Measurements from ENCODE around the gene SMIM35.
"Not testable (repeated sequence)": the region's sequence is repeated elsewhere in the genome, so short reads cannot be mapped to it uniquely, and the experiment has no call there.

SMIM35 gene

DNA sequence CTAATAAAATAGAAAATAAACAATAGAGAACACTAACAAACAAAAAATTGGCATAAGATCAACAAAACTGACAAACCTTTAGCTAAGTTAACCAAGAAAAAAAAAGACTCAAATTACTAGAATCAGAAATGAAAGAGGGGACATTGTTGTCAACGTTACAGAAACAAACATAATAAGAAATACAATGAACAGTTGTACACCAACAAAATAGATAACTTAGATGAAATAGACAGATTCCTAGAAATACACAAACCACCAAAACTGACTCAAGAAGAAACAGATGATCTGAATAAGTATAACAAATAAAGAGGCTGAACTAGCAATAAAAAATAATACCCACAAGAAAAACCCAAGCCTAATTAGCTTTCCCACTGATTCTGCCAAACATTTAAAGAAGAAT lies 44.6 kb downstream of the SMIM35 start:
- DNase-seq (ENCODE audit: low read depth in 2 of 2) = no peak

DNA sequence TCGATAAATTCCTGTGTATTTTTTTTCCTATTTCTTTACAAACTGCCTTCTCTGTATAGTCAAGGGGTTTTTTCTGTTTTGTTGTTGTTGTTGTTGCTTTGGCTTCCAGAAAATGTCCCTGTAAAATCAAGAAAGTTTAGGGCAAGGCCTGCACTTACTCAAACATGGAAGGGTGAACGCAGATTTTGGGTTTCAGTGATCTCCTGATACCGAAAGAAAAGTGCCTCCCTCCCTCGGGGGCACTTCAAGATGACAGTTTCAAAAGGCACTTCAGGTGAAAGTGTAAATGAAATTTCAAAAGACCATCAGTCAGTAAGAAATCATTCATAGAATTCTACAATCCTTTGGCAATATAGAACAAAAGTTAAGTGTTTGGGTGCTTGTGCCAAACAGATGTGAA lies 53.3 kb downstream of the SMIM35 start:
- no peak for DNase-seq (ENCODE audit: low read depth in 2 of 2)

DNA sequence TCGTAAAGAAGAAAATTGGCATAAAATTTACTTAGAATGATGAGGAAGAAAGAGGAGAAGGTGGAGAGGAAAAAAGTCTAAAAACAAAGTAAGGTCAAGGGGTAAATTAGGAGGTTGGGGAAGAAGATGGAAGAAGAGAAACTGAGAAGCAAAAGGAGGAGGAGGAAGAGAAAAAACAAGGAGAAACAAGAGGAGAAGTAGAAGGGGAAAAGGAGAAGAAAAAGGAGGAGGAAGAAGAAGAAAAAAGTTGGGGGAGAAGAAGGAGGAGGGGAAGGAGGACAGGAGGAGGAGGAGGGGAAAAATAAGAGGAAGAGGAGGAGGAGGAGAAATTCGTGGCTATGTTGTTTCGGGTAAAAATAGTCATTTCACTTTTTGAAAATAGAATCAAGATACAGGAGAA lies 58.1 kb downstream of the SMIM35 start:
- DNase-seq (ENCODE audit: low read depth in 2 of 2) = no peak

DNA sequence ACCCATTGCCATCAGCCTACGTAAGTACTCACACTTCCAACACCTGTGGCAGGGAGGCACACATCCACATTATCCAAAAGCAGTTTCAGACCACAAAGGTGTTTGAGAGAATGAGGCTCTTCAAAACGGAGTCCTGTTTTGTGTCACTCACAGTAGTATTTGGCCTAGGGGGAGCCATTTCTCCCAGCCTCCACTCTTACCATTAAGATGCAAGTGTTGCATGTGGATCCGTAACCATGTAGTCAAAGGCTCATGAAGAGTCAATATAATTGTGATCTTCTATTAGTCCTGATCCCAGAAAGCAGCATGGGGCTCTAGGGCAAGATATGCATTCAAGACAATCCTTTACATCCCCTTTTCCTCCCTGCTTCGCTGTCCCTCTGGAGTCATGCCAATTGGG lies 59.1 kb downstream of the SMIM35 start:
- DNase-seq (ENCODE audit: low read depth in 2 of 2) = no peak

DNA sequence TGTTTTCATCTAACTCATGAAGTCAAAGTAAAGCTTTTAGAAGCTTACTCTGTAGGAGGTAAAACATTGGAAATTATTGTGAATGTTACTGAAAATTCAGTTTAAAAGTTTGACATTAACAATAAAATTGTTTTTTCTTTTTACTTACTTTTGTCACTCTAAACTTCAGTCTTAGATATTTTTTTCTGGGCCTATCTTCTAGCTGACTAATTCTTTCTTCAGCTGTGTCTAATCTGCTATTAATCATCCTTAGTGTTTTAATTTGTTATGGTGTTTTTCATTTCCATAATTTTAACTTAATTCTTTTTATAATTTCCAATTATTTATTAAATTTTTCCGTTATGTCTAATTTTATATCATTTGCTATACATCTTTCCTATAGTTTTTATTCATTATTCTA lies 65.6 kb downstream of the SMIM35 start:
- no peak for DNase-seq (ENCODE audit: low read depth in 2 of 2)

DNA sequence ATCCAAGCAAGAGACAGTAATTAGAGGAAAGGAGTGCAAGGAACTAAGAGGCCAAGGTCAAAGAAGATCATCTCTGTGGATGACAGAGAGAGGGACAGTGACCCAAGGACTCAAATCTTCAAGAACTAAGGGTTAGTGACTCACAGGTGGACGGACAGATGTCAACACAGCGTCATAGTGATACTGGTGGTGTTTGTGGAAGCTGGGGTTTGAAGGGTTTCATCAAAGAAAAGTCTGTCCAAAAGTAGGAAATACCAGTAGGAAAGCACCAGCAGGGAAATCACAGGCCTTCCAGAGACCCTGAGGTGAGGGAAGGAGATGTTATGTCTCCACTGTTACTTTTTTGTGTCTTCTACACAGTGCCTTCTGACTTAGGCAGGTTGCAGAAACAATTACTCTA lies 68.4 kb downstream of the SMIM35 start:
- no peak for DNase-seq (ENCODE audit: low read depth in 2 of 2)

DNA sequence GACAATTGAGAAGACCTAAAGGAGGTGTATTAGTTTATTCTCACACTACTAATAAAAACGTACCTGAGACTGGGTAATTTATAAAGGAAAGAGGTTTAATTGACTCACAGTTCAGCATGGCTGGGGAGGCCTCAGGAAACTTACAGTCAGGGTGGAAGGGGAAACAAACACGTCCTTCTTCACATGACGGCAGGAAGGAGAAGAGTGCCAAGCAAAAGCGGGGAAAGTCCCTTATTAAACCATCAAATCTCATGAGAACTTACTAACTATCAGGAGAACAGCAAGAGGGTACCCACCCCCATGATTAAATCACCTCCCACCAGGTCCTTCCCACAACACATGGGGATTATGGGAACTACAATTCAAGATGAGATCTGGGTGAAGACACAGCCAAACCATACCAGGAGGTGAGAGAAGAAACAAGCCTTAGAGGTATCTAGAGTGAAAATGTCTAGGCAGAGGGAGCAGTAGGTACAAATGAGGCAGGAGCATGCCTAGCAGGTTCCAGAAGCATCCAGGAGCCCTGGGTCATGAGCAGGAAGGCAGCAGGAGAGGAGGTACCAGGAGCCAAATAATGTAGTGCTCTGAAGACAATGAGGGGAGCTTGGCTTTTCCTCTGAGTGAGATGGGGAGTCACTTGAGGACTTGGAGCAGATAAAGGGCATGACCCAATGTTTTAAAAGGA lies 69.0 kb downstream of the SMIM35 start:
- DNase-seq (ENCODE audit: low read depth in 2 of 2) = no peak

DNA sequence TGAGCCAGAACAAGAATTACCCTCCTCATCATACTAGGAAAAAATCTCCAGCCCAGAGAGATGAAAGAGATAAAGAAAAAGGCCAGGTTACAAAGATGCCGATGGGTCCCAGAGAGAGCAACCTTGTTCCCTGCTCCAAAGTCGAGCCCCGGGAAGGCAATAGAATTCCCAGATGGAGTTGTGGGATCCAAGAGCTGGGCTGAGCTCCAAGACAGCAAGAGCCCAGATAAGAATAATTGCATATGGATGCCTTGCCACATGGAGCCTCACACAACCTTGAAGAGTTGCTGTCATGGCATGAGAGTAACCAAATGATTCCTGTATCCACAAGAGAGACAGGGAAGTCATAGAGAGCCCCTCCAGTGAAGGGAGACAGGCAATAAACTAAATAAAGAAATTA lies 69.7 kb downstream of the SMIM35 start:
- no peak for DNase-seq (ENCODE audit: low read depth in 2 of 2)

DNA sequence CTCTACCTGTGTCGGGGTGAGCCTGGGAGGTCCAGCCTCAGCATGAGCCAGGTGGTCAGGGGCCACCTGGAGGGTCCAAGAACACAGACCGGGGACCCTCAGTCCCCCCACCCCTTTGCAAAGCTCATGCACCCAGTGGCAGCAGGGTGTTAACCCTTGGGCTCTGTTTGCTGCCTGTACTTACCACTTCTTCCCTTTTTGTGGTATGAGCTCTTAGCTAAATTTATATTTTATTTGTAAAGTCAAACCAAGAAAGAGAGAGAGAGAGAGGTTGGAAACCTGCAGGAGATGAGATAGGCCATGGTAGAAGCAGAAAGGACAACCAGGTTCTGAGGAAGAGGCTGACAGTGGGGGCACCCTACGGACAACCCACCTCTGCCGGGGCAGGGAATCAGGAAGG lies 70.7 kb downstream of the SMIM35 start:
- no peak for DNase-seq (ENCODE audit: low read depth in 2 of 2)

DNA sequence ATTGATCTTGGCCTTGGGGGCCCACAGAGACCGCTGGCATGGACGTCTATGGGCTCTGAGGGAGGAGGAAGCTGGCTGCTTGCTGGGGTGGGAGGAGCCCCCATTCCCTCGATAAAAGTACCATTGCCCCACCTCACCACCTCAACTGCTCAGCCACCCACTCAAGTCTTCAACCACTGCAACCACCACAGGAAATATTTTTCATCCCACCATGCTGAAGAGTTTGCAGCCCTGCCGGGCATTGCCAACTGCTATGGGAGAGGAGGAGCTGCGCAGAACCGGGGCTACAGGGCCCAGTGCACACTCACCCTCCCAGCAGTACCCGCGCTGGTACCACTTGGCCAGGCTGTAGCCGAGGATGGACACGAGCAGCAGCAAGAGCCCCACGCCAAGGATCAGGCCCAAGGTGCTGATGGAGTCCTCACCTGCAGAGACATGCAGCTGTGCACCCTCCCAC lies 71.3 kb downstream of the SMIM35 start:
- DNase-seq (ENCODE audit: low read depth in 2 of 2) = no peak

DNA sequence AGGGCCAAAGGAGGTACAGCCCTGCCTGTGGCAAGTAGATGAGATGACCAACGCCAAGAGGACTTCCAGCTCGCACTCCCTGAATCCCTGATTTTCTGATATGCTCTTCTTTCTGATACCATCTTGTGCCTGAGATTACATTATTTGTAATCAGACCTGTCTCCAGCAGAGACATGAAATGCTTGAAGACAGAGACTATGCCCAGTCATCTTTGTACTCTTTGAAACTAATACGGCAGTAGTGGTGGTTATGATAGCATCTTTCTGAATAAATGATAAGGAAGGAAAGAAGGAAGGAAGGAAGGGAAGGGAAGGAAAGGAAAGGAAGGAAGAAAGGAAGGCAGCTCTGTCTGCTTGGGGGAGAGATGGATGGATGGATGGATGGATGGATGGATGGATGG lies 72.7 kb downstream of the SMIM35 start:
- no peak for DNase-seq (ENCODE audit: low read depth in 2 of 2)

DNA sequence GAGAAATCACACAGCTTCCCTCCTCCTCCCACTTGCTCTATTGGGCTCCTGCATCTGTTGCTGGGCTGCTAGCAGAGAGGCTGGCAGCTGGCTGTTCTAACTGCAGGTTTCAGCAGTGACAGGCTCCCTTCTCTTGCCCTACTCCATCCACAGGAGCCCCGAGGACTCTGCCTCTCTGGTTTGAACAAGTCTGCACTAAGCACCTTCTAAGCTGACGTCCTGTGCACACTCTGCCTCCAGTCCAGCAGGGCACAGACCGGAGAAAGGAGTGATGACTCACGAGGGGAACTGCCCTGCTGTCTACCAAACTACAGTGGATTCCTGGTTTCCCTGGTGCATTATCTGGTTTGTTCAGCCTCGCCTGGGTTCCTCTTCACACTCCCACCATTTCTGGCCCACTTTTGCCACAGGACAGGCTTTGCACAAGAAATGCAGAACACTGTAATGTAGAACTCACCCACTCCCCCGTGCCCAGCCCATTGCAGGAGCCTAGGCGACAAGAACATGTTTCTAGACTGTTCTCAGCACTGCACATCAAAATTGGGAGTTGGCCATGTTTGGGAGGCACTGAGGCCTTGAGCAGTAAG lies 74.6 kb downstream of the SMIM35 start:
- no peak for DNase-seq (ENCODE audit: low read depth in 2 of 2)

DNA sequence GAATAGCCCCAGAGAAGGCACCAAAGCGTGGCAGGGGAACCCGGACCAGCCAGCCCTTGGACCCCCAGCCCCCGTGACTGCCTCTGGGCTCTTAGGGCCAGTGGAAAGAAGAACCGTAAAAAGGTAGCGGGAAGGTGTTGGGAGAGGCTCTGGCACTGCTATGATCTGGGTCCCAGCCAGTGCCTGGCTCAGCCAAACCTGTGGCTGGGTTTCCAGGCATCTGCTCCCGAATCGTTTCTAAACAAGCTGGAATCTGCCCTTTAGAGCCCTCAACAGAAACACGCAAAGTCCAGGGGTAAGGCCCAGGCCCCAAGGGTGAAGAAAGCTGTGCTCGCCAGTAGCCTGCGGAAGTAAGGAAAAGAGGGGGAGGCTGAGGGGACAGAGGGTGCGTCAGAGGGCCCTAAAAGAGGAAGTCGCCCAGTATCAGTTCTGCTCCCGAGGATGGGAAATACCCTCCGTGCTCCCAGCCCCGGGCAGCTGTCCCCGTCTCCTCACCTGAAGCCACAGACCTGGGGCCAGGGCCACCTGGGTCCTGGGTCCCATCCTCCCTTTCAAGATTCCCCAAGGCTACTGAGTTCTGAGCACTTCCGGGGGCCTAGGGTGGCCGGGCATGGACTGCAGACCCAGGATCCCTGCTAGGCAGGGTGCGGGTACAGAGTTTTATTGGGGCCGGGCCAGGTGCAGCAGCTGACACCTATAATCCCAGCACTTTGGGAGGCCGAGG lies 75.9 kb downstream of the SMIM35 start:
- DNase-seq (ENCODE audit: low read depth in 2 of 2) = no peak

DNA sequence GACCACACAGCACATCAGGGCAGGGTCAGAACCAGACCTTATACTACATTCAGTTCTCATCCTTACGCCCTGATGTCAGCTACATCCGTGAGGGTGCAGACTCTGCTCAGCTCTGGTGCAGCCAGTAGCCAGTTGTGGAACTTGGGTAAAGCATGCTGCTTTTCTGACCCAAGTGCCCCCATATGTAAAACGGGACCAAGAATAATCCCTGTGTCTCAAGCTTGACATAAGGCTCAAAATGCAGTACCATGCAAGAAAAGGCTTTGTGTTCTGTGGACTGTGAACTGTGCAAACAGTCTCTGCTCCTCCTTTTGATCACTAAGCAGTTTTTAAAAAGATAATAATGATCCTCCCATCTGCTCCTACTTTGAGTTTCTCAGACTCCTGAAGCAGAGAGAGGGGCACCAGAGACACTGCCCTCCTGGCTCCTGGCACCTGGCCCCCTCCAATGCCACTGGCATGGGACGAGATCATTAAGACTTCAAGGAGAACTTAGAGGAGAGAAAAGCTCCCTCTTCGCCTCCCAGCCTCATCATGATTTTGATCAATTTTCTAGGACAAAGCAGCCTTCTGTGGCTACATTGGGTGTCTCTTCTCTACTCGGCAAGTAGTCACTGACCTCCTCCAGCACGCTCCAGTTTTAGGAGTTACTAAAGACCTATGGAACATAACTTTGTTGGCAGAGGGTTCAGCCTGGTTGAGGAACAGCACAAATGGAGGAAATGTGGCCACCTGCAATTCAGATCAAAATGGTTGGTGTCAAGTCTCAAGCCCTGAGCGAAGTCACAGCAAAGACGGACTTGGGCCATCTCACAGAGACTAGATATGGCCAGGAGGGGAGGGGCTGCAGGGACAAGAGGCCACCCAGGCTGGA lies 76.7 kb downstream of the SMIM35 start:
- DNase-seq (ENCODE audit: low read depth in 2 of 2) = no peak

DNA sequence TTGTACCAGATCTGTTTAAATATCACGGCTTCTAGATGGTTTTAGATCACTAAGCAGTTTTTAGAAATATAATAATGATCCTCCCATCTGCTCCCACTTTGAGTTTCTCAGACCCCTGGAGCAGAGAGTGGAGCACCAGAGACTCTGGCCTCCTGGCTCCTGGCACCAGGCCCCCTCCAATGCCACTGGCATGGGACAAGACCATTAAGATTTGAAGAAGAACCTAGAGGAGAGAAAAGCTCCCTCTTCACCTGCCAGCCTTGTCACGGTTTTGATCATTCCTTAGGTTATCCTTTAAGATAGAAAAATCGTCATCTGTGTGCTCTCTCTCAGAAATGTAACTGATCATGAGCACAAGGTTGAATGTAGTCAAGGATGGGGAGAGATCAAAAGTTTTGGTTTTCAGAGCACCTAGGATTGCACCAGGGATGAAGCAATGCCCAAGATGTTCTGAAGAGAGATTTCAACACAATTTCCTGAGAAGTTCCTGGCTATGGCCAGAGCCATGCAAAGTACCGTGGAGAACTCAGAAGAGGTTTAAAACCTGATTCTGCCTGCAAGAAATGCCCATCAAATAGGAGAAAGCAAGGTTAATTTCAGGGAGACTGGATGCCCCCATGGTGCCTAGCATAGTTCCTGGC lies 78.4 kb downstream of the SMIM35 start:
- no peak for DNase-seq (ENCODE audit: low read depth in 2 of 2)

DNA sequence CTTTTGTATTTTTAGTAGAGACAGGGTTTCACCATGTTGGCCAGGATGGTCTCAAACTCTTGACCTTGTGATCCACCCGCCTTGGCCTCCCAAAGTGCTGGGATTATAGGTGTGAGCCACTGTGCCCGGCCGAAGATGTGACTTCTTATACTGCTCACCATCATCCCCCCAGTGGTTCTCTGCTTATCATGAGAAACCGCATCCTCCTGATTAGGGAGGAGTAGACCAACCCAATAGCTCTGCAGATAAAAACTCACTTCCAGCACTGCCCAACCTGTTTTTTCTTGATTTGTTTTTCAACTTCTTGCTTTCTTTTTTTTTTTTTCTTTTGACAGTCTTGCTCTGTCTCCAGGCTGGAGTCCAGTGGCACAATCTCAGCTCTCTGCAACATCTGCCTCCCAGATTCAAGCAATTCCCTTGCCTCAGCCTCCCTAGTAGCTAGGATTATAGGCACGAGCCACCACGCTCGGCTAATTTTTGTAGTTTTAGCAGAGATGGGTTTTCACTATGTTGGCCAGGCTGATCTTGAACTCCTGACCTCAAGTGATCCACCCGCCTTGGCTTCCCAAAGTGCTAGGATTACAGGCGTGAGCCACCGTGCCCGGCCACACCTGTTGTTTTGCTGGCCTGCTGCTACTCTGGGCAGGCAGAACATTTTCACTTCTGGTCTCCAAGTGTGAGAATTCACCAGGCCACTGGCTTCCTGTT lies 79.0 kb downstream of the SMIM35 start:
- not testable (repeated sequence) for DNase-seq (ENCODE audit: low read depth in 2 of 2)

DNA sequence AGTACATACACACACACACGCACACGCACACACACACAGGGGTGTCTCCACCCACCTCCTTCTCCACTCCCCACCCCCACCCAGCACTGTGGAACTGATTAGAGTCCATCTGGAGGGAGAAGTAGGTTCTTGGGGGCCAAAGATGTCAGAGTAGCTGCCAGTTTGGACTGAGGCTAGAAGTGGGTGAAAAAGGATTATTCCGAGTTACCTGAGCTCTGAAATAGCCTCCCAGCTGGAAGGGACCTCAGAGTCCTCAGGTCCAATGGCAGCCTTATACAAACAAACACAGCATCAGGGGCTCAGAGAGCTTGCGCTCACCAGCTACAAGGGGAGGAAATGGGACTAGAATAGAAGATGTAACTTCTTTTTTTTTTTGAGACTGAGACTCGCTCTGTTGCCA lies 79.7 kb downstream of the SMIM35 start:
- DNase-seq (ENCODE audit: low read depth in 2 of 2) = no peak

DNA sequence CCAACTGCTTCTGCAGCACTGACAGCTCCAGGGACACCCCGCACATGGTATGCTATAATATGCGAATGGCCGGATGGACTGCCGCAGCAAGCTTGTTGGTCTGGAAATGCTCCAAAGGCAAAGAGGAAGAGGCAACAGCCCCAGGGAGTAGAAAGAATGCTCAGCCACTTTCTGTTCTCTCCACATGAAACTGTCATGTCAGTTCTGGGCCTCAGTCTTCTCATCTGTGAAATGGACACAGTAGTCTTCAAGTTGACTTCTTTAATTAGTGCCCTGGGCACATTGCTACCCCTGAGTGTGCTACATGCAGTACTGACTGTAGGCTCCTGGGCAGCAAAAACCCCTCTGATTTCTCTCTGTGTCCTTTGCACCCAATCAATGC lies 80.6 kb downstream of the SMIM35 start:
- DNase-seq (ENCODE audit: low read depth in 2 of 2) = no peak

DNA sequence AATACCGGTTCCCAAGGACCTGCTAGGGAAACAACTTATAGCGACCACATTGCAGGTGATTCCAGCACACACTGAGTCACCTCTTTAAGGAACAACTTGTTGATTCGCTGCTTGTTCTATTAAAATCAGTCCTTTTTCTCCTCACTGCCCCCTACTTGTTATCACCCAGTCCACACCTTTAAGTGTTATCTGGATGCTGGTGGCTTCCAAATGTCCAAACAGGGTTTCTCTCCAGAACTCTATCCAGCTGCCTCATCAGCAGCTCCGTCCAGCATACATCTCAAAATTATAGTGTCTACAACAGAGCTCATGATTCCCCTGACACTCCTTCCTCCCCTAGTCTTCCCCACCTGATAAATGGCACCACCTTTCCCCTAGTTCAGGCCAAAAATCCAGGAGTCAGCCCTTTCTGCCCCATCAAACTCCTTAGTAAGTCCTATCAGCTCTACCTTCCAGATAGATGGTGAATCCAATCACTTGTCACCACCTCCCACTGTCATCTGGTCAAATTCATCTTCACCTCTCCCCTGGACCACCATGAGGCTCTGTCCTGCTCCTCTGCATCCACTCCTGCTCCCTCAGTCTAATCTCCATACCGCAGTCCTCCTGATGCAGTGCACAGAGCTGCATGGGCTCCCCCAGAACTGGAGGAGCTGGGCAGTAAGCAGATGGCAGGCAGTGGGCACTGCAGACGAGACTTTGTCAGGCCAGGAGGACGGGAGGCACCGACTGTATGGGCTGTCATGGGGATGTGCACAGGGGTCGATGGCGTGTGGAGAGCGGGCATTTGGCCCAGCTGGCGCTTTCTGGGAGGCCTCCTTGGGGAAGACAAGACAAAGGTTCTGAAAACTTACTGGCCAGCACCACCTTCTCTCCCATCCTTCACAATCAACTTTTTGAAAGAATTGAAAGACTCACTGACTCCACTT lies 81.3 kb downstream of the SMIM35 start:
- no peak for DNase-seq (ENCODE audit: low read depth in 2 of 2)

Measured in activated CD8-positive, alpha-beta memory T cell treated with anti-CD3 and anti-CD28 coated beads for 4 hours (primary cell).